Uterus (tissue), 4 donors: Measurements from ENCODE around the gene GNG12. TPM values are rescaled to one million over a fixed set of nuclear protein-coding genes. Genes with fewer than 3 reads are reported as not detected.
A peak's percentile ranks its signal among the peaks of the same experiment; 100 is the strongest.

Experiments
- DNase-seq, 2 donors: peaks; one replicate each; pipeline ENCODE4 v3.0.0-alpha.2; 2019 to 2020
- H3K27ac ChIP-seq, 2 donors: fragments of 200-600 bp; sonication (generic); 1 replicate in 1 of 2; 2 replicates in 1 of 2; pipeline ENCODE4 v1.5.1; 2016 to 2018
- H3K27me3 ChIP-seq, 2 donors: fragments of 200-600 bp; sonication (generic); one replicate each; pipeline ENCODE4 v1.5.1; 2018 to 2019; ENCODE audit warnings: control low read depth in 1 of 2
- H3K36me3 ChIP-seq, 2 donors: fragments of 200-600 bp; sonication (generic); one replicate each; pipeline ENCODE4 v1.5.1; 2019; ENCODE audit warnings: control low read depth in 1 of 2
- H3K4me1 ChIP-seq, 2 donors: fragments of 200-600 bp; sonication (generic); one replicate each; pipeline ENCODE4 v1.5.1; 2018 to 2019; ENCODE audit warnings: control low read depth in 1 of 2
- H3K4me3 ChIP-seq, 2 donors: fragments of 200-600 bp; sonication (generic); 1 replicate in 1 of 2; 2 replicates in 1 of 2; pipeline ENCODE4 v1.5.1; 2018 to 2019; ENCODE audit warnings: mild to moderate bottlenecking in 1 of 2
- H3K9me3 ChIP-seq, 2 donors: fragments of 200-600 bp; sonication (generic); one replicate each; pipeline ENCODE4 v1.5.1; 2019; ENCODE audit warnings: control low read depth in 1 of 2
- POLR2A ChIP-seq, 2 donors: fragments of 450-650 bp; IDR thresholded peaks; one replicate each; pipeline ENCODE4 v1.6.1; 2016; ENCODE audit warnings: antibody characterized with exemption in 2 of 2, mild to moderate bottlenecking in 1 of 2, moderate library complexity in 1 of 2
- intact Hi-C: fragments of 100-400 bp; cut with DNase I; formaldehyde crosslinking; loops from one replicate; pipeline ENCODE4 v1.15.1; 2023; ENCODE audit warnings: low total_unique reads
- total RNA-seq, 4 donors: library from RNA; depleted of rRNA in 3 of 4; stranded (reverse); fragments of >200 nt in 3 of 4; gene quantifications; one replicate each; pipeline versions ENCODE4 v1.1.0 to v1.2.4, GENCODE V29; 2014 to 2023
- TF ChIP-seq, protein P1 (sequence below), 4 experiments: fragments of 200-600 bp in 2 of 4; fragments of 450-650 bp in 2 of 4; sonication (generic) in 2 of 4; IDR thresholded peaks; one replicate each; pipeline ENCODE4 v1.5.1; 2016 to 2019; ENCODE audit warnings: antibody characterized with exemption in 4 of 4, mild to moderate bottlenecking in 2 of 4, moderate library complexity in 1 of 4
- donor health status: DM: yes; HTN: yes; CAD: no.

The GNG12 gene
- total RNA-seq, 4 donors from 2014 or later, result 45.3 to 179 (median 120) TPM

DNA sequence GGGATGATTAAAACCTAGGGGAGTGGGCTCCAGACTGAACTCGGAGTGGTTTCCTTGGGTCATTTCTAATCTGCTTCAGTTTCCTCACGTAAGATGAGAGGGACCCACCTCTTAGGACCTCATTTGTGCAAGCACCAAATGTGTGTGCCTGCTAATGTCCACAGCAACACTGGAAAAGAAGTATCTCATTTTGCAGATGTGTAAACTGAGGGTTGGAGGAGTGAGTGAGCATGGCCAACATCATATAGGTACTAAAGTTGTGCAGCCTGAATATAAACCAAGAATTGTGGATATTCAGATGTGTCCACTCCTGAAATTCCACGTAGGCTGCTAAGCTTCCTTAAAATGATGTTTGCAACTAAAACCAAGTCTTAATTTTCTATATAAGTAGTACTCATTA is 96.5 kb downstream of the GNG12 start:
- Histone ChIP-seq H3K36me3 (no peaks in the 10 kb centered on the region), H3K9me3 (no peaks in the 10 kb centered on the region), H3K27ac (peak overlapping the region; percentile 70 to 81), H3K4me3 (no peak overlapping the region), H3K27me3 (no peaks in the 10 kb centered on the region), H3K4me1 (peaks cover 4 to 17% of the 10 kb centered on the region in 2 donors)
- DNase-seq, result no peak
- intact Hi-C loops, result no loop called here
- TF ChIP-seq, protein P1, sequence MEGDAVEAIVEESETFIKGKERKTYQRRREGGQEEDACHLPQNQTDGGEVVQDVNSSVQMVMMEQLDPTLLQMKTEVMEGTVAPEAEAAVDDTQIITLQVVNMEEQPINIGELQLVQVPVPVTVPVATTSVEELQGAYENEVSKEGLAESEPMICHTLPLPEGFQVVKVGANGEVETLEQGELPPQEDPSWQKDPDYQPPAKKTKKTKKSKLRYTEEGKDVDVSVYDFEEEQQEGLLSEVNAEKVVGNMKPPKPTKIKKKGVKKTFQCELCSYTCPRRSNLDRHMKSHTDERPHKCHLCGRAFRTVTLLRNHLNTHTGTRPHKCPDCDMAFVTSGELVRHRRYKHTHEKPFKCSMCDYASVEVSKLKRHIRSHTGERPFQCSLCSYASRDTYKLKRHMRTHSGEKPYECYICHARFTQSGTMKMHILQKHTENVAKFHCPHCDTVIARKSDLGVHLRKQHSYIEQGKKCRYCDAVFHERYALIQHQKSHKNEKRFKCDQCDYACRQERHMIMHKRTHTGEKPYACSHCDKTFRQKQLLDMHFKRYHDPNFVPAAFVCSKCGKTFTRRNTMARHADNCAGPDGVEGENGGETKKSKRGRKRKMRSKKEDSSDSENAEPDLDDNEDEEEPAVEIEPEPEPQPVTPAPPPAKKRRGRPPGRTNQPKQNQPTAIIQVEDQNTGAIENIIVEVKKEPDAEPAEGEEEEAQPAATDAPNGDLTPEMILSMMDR (IDR thresholded peaks at IDR 0.05), result no peak

DNA sequence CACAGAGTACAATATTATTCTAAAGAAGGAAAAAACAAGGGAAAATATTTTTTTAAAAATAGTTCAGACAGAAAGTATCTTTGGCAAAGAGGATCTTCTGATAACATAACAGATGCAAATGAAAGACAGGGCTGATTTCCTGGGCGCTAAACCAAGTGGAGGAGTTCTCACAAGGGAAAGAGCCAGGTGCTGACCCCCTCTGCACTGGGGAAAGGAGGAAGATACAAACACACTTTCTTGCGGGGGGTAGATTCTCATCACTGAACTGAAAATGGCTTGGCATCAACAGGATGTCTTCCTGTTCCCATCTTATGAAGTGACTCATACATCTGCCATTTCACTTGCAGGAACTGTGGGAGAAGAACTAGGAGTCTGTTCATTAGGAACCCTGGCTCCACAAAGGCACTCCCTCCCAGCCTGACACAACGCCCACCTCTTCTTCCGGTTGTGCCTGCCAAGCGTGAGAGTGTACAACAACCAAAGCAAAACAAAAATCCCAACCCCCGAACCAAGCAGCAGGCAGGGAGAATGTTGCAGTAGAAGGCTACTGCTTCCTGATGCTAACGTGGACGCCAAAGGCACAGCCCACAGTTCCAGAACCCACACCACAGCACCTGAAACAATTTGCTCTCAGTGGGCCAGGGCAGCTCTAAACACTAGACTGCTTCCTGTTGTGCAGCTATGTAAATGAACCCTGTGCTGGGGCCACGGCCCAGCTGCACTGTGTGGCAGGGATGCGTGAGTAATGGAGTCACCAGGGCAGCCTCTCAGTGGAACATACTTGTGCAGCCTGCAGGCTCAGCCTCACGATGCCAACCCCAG is 97.2 kb downstream of the GNG12 start:
- intact Hi-C loops, result no loop called here
- no peaks in the 10 kb centered on the region for H3K9me3 ChIP-seq
- TF ChIP-seq POLR2A (IDR thresholded peaks at IDR 0.05), result no peak
- TF ChIP-seq, protein P1 (IDR thresholded peaks at IDR 0.05), result no peak
- peak overlapping the region; percentile 70 to 81 for H3K27ac ChIP-seq
- H3K4me1 ChIP-seq, result peaks cover 4 to 17% of the 10 kb centered on the region in 2 donors
- DNase-seq, result peak; percentile 84 to 88
- H3K36me3 ChIP-seq, result no peaks in the 10 kb centered on the region
- H3K27me3 ChIP-seq, result no peaks in the 10 kb centered on the region
- no peak overlapping the region for H3K4me3 ChIP-seq

DNA sequence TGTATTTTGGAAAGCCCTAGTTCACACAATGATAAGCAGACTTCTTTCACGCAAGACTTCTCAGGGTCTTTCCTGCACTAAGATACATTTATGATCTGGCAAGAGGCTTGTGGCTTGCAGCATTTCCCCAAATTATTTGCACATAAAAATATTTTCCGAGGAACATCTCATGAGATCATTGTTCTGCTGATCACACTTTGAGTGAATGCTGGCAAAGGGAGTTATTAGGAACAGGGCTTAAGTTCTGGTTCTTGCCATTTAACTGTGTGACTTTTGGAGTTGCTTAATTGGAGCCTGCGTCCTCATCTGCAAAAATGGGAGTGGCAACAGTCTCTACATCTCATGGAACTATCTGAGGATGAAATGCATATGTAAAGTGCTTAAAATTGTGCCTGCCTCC is 98.1 kb downstream of the GNG12 start:
- TF ChIP-seq, protein P1 (IDR thresholded peaks at IDR 0.05), result no peak
- no peak for TF ChIP-seq POLR2A (IDR thresholded peaks at IDR 0.05)
- Histone ChIP-seq H3K9me3 (no peaks in the 10 kb centered on the region), H3K4me3 (no peak overlapping the region), H3K36me3 (no peaks in the 10 kb centered on the region), H3K4me1 (peaks cover 4 to 17% of the 10 kb centered on the region in 2 donors), H3K27ac (peak overlapping the region; percentile 70 to 81), H3K27me3 (no peaks in the 10 kb centered on the region)
- intact Hi-C loops, result no loop called here
- DNase-seq, result no peak

- Histone ChIP-seq H3K27ac (no peak overlapping the region), H3K4me3 (no peak overlapping the region), H3K36me3 (no peaks in the 10 kb centered on the region), H3K9me3 (no peaks in the 10 kb centered on the region), H3K27me3 (no peaks in the 10 kb centered on the region), H3K4me1 (peaks cover 4 to 17% of the 10 kb centered on the region in 2 donors)
- TF ChIP-seq POLR2A (IDR thresholded peaks at IDR 0.05), result no peak
- TF ChIP-seq, protein P1 (IDR thresholded peaks at IDR 0.05), result no peak
- no peak for DNase-seq
- intact Hi-C loops, result no loop called here
These were observed 99.0 kb downstream of the GNG12 start for GRCh38 chr1:67734323-67734690.

- Histone ChIP-seq H3K36me3 (no peaks in the 10 kb centered on the region), H3K4me3 (no peak overlapping the region), H3K27ac (no peak overlapping the region), H3K27me3 (no peaks in the 10 kb centered on the region), H3K4me1 (peaks cover 4 to 17% of the 10 kb centered on the region in 2 donors), H3K9me3 (no peaks in the 10 kb centered on the region)
- intact Hi-C loops, result no loop called here
- TF ChIP-seq, protein P1 (IDR thresholded peaks at IDR 0.05), result no peak
- TF ChIP-seq POLR2A (IDR thresholded peaks at IDR 0.05), result no peak
- no peak for DNase-seq
These were observed 99.5 kb downstream of the GNG12 start for GRCh38 chr1:67733681-67734322.
